HG02610 (cell line): ENCODE data around the gene BST1.

ENCODE experiments used
- ATAC-seq: cut with Tn5 transposase; IDR thresholded peaks from one replicate; pipeline ENCODE4 v1.9.1; 2021; ENCODE audit warnings: mild to moderate bottlenecking, moderate library complexity; ENCODE audit not compliant: unreplicated experiment

The BST1 gene

DNA sequence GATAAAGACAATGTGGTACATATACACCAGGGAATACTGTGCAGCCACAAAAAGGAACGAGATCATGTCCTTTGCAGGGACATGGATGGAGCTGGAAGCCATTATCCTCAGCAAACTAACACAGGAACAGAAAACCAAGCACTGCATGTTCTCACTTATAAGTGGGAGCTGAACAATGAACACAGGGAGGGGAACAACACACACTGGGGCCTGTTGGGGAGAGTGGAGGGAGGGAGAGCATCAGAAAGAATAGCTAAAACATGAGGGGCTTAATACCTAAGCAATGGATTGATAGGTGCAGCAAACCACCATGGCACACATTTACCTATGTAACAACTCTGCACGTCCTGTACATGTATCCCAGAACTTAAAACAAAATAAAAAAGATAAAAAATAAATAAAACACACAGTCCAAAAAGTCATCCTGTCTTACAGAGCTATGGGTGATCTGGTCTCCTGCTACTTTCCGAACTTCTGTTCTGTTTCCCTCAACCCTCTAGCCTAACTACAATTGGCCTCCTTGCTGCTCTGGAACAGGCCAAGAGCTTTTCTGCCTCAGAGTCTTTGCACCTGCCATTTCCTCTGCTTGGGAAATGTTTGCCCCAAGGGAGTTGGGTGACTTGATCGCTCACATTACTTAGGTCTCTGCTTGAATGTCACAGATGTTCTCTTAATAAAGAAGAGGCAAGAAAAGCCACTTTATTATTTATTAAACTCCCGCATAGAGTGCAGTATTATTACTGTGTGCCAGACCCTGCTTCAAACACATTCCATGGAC lies 74.2 kb downstream of the BST1 start:
- no peak for ATAC-seq

DNA sequence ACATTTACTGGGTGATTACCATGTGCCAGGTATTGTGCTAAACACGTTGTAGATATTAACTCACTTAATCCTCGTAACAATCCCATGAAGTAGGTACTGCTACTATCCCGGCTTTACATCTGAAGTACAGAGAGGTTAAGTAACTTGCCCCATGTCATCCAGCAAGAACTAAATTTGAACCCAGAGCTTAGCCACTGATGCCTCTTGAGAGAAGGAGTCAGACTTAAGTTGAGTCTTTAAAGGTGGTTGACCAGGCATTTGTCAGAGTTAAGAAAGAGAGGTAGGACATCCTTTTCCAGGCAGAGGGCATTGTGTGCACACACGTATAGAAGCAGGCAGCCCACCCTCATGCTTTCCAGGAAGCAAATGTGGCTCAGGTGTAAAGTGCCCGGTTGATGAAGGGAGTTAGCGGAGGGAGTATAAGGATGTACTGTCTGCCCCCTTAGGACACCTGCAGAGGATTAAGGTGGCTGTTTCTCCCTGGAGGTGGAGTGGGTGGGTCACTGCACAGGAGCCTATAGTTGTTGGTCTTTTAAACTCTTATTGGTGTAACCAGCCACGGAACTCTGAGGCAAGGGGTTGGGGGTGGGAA lies 74.9 kb downstream of the BST1 start:
- ATAC-seq = no peak

DNA sequence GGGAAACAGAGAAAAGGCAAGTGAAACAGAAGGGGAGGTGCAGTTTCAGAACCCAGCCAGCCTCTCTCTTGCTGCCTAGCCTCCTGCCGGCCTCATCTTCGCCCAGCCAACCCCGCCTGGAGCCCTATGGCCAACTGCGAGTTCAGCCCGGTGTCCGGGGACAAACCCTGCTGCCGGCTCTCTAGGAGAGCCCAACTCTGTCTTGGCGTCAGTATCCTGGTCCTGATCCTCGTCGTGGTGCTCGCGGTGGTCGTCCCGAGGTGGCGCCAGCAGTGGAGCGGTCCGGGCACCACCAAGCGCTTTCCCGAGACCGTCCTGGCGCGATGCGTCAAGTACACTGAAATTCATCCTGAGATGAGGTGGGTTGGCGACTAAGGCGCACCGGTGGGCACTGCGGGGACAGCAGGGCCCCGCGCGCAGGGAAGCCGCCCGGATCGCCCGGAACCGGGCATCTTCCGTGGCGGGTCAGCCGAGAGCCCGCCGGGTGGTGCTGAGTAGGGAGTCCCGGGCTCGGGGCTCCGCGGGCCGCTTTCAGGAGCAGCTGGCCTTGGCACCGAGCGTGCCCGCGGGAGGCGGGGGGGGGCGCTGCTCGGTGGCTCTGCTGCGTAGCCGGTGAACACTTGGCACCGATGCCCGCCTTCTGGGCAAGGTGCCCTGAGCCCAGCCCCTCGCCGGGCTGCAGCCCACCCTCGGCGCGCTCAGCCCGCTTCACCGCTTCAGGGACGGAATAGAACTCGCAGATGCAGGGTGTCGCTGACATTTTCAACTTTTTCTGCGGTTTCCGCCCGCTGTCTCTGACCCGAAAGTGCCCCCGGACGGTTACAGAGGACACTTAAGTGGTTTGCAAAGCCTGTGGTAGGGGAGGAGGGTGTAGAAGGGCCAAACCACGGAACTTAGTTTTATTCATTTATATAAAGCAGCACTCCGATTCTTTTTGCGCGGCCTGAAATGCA lies 75.7 kb downstream of the BST1 start, which contains the start of gene CD38:
TSS of gene CD38 (plus strand) at position 40 of the 953 bp plus-strand sequence. CDS start at position 127, 87 bp downstream.
- ATAC-seq = peak; percentile 66

DNA sequence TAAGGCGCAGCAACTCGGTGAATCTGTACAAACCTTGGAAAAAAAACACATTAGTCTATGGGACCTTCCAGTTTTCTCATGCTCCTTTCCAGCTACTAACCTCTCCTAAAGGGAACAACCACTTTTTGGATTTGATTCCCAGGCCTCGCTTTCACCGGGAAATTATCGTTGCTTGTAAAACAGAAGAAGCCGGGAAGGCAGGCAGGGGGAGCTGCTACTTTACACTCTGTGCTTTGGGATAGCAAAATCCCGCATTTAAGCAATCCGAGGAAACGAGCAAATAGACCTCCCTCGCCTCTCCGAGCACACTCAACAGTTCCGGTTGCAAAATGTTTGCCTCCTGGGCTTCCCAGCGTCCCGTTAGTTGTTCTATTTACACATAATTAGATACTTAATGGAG lies 76.4 kb downstream of the BST1 start:
- ATAC-seq = no peak

DNA sequence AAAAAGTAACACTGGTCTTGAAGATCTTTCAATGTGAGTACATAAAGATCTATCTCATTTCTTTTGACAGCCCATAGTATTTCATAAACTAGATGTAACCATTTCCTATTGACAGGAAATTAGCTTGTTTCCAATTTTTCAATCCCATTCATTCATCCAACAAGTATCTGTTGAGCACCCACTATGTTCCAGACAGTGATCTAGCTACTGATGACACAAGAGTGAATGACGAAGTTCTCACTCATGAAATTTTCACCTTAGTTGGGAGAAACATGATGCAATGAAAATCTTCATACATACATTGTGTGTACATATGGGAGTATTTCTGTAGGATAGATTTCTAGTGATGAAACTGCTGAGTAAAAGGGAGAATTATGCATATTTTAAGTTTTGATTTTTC lies 76.9 kb downstream of the BST1 start:
- ATAC-seq = no peak

DNA sequence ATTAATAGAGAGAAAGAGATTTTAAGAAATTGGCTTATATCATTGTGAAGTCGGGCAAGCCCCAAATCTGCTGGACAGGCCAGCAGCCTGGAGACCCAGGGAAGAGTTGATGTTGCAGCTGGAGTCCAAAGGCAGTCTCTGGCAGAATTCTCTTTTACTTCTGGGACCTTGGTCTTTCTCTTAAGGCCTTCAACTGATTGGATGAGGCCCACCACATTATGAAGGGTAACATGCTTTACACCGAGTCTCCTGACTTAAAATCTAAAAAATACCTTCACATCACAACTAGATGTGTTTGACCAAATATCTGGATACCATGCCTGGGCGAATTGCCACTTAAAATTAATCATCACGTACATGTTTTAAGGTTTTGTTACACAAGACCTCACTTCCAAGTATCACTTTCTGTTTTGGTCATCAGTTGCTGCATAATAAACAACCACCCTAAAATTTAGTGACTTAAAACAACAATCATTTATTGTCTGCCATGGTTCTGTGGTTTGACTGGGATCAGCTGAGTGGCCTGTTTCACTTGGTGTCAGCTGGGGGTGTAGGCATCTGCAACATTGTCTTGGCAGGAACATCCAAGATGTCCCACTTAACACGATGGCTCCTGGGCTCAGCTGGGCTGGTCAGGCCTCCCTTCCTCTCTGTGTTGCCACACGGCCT lies 78.7 kb downstream of the BST1 start:
- ATAC-seq = peak; percentile 41
